DMS53 (cell line): Measurements from ENCODE around the gene CERKL.

Experiments
- DNase-seq: peaks from one replicate; lab custom pipeline; 2025; lab: John Stamatoyannopoulos, UW

Gene CERKL

DNA sequence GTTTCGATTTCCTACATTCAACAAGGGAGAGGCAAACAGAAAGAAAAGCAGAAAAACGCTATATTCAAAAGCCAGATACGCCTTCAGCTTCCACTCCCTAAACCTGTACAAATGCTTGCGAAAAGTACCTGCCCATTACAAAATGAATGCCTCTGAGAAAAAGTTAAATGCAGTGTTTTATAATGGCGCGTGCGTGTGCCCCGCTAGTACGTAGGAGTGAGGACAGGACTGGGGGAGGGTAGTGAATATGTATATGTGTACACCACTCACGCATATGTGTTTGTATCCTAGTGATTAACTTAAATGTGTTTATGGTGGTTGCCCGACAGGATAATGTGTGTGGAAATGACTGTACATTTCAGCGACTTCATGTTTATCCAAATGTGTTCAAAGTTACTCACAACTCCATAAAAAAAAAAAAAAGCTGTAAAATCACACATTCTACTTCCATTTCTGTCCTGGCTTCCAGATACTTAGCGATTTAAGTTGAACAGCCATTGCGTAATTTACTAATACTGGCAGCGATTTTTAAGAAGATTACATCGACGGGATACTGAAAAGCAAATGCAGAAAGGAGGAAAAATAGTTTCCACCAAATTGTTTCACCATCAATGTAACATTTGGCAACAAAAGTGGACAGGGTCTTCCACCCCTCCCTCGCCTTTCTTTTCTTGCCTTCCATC is 22.1 kb upstream of the CERKL start:
- DNase-seq, result peak; percentile 83

- DNase-seq, result peak; percentile 95
These were observed 21.1 kb upstream of the CERKL start for GRCh38 chr2:181677912-181678586.

DNA sequence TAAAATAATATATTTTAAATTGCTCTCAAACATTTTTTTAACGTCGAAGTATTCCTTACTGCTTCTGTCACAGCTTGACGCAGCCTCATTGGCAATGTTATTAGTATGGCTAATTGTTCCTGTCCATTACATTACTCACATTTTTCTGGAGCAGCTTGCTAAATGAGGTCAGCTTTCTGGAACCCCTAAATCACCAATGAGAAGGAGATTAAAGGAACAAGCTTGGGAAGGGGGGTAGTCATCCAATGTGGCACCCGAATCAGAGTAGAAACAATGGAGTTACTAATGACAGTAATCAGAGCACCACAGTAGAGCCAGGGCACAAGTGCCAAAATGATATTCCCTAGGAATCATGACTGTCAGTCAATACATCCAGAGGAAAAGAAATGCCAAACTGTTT is 18.3 kb upstream of the CERKL start:
- peak; percentile 38 for DNase-seq

GRCh38 chr2:181674461-181674860 is 17.6 kb upstream of the CERKL start:
- peak; percentile 34 for DNase-seq

GRCh38 chr2:181673173-181673572 is 16.3 kb upstream of the CERKL start:
- DNase-seq, result peak; percentile 99

- peak; percentile 55 for DNase-seq
These were observed 15.5 kb upstream of the CERKL start for GRCh38 chr2:181672255-181673008.

DNA sequence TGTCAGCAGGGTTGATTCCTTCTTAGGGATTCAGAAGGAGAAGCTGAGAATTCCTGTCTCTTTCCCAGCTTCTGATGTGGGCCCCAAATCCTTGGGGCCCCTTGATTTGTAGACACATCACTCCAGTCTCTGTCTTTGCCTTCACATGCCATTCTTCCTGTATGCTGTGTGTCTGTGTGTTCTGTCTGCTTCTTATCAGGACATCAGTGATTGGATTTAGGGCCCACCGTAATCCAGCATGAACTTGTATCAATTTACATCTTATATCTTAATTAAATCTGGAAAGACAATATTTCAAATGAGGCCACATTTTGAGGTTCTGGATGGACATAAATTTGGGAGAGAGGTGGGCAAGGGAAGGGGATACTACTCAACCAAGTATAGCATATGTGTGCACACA is 13.7 kb upstream of the CERKL start:
- DNase-seq, result peak; percentile 23

GRCh38 chr2:181667234-181667633 is 10.3 kb upstream of the CERKL start:
- no peak for DNase-seq

- peak; percentile 91 for DNase-seq
These were observed 5.4 kb upstream of the CERKL start for GRCh38 chr2:181662287-181662686.

DNA sequence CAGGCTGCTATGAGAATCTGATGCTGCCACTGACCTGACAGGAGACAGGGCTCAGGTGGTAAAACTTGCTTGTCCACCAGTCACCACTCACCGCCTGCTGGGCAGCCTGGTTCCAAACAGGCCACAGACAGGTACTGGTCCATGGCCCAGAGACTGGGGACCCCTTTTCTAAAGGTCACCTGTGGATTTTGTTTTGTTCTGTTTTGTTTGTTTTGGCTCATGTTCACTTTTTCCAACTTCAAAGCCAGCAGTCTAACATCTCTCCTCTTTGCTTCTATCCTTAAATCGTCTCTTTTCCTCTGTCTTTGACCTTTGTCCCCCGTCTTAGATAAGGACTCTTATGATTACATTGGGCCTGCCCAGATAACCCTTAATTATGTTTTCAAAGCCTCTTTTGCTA is 3.3 kb upstream of the CERKL start:
- DNase-seq, result peak; percentile 87

GRCh38 chr2:181658444-181658843 is 1.5 kb upstream of the CERKL start:
- DNase-seq, result peak; percentile 45

DNA sequence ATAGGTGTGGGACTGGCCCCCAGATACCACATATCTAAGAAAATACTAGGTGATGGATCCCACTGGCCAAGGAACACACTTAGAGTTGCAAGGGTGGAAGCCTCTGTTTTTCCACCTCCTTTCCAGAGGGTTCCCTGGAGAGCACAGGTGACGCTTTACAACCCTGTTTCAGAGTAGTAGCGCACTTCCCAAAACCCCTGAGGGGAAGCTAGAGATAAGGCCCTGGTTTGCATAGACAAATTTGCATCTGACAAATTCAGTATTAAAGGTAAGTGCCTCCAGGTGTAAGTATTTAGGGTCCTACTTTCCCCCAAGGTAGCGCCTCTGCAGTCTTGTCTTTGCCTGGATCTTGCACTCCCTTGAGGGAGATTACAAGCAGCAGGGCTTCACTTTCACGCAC is 474 bp upstream of the CERKL start:
- peak; percentile 53 for DNase-seq

DNA sequence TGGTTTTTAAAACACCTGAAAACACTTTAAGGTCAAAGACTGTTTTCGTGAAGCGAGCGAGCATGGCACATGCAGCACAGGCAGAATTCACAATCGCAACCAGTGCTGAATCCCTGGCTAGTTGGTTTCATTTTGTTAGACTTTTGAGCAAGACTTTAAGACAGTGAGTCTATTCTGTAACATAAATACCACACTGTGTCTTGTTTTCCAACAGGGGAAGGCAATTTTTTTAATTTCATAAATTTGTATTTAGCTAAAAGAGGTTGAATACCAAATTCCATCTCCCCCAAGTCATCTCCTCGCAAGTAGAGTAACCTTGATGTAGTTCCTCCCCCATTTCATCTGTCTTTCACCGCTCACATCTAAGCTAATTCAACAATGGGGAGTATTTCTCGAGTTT is 1.4 kb downstream of the CERKL start:
- DNase-seq, result peak; percentile 36

DNA sequence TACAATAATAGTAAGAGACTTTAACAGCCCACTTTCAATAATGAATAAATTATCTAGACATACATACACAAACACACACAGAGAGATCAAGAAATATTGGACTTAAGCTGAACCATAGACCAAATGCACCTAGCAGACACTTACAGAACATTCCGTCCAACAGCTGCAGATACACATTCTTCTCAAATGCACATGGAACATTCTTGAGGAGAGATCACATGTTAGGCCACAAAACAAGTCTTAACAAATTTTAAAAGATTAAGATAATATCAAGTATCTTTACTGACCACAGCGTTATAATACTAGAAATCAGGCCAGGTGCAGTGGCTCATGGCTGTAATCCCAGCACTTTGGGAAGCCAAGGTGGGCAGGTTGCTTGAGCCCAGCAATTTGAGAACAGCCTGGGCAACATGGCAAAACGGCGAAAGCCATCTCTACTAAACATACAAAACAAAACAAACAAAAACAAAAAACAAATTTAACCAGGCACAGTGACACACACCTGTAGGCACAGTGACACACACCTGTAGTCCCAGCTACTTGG is 7.4 kb downstream of the CERKL start:
- no peak for DNase-seq

- peak; percentile 83 for DNase-seq
These were observed 8.3 kb downstream of the CERKL start for GRCh38 chr2:181648478-181649155.

DNA sequence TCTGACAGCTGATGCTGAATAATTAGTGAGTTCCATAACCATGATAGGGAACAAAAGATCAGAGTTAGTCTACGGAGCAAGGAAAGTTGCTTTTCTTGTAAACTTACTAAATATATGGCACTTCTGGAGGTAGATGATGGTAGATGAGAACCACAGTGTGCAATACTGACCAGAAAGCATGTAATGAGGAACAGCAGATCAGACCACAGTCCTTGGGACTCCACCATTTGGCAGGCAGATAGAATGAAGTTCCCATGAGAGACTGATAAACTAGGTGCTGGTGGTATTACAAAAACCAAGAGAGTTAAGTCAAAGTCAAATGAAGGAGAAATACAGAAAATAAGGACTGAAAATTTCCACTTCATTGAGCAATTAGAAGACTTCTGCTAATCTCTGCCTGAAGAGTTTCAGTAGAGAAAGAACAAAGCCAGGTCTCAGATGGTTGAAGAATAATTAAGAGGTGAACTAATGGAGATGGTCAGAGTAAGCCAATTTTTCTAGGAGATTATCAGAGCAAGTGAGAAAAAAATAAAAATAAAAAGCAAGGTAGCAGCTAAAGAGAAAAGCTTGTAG is 10.4 kb downstream of the CERKL start:
- no peak for DNase-seq

DNA sequence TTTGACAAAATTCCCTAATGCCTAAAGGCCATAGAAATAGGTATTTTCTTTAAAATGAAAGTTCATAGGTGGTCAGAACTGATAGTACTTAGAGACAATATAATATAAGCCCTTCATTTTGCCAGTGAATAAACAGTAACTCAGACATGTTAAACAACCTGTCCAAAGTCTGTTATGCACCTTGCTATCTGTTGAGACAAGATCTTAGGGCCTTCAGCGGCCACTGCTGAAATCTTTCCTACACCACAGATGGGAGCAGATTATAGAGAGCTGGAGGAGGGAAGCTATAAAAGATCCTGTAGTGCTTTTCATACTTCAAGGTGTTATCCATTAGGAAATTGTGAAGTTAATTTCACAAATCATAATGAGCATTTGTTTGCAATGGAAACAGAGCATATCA is 13.8 kb downstream of the CERKL start:
- no peak for DNase-seq

- DNase-seq, result no peak
These were observed 14.8 kb downstream of the CERKL start for GRCh38 chr2:181642086-181642485.

- no peak for DNase-seq
These were observed 17.2 kb downstream of the CERKL start for GRCh38 chr2:181639686-181640085.

- DNase-seq, result no peak
These were observed 24.0 kb downstream of the CERKL start for GRCh38 chr2:181632733-181633401.
